Upper lobe of right lung (tissue), 1 donor: ENCODE data around the gene HAPLN3. TPM values are rescaled to one million over a fixed set of nuclear protein-coding genes. Genes with fewer than 3 reads are reported as not detected.

Experiments
- ATAC-seq: fragments of 200-7000 bp; cut with Tn5 transposase; one replicate; pipeline ENCODE4 v1.9.1; 2020; ENCODE audit warnings: mild to moderate bottlenecking, moderate library complexity
- DNase-seq: peaks from one replicate; pipeline ENCODE4 v3.0.0-alpha.2; 2020
- H3K27ac ChIP-seq: fragments of 200-600 bp; one replicate; pipeline ENCODE4 v1.8.0; 2022
- H3K27me3 ChIP-seq: fragments of 200-600 bp; one replicate; pipeline ENCODE4 v1.8.0; 2022; ENCODE audit warnings: mild to moderate bottlenecking
- H3K36me3 ChIP-seq: fragments of 200-600 bp; one replicate; pipeline ENCODE4 v1.8.0; 2022
- H3K4me1 ChIP-seq: fragments of 200-600 bp; one replicate; pipeline ENCODE4 v1.8.0; 2022
- H3K4me3 ChIP-seq: fragments of 200-600 bp; one replicate; pipeline ENCODE4 v1.8.0; 2022; ENCODE audit warnings: mild to moderate bottlenecking
- H3K9me3 ChIP-seq: fragments of 200-600 bp; one replicate; pipeline ENCODE4 v1.8.0; 2022
- CTCF ChIP-seq: fragments of 200-600 bp; IDR thresholded peaks from one replicate; pipeline ENCODE4 v1.8.0; 2022; ENCODE audit warnings: antibody characterized with exemption
- intact Hi-C: fragments of 100-400 bp; cut with DNase I; formaldehyde crosslinking; loops from one replicate; pipeline ENCODE4 v1.11.0; 2022
- total RNA-seq: library from RNA; stranded (reverse); fragmentation: NEBNext Ultra II Directional; extraction: Animal tissue kit (Norgen Biotek cat#: 25700); gene quantifications from one replicate; pipeline ENCODE4 v1.2.1, GENCODE V29; 2021
- donor health status: DM: no; HTN: yes; CAD: no; lungs with severe emphysema.

The HAPLN3 gene
- total RNA-seq, 1 donor from 2014 or later = 4.6 TPM

- H3K4me3 ChIP-seq = no peak overlapping the region
- no peaks in the 10 kb centered on the region for H3K36me3 ChIP-seq
- no peak overlapping the region for H3K27ac ChIP-seq
- no peaks in the 10 kb centered on the region for H3K9me3 ChIP-seq
- no peaks in the 10 kb centered on the region for H3K27me3 ChIP-seq
- intact Hi-C loops = no loop called here
- DNase-seq = no peak
- no peaks in the 10 kb centered on the region for H3K4me1 ChIP-seq
- no peak for TF ChIP-seq CTCF
- no peak for ATAC-seq
Measured at GRCh38 chr15:88920186-88920891, 25.0 kb upstream of the HAPLN3 start.

GRCh38 chr15:88918738-88919137 is 23.4 kb upstream of the HAPLN3 start:
- H3K27me3 ChIP-seq = no peaks in the 10 kb centered on the region
- no peaks in the 10 kb centered on the region for H3K4me1 ChIP-seq
- DNase-seq (no peak), ATAC-seq (peak; percentile 94)
- no peak overlapping the region for H3K4me3 ChIP-seq
- no peaks in the 10 kb centered on the region for H3K9me3 ChIP-seq
- intact Hi-C loops = no loop called here
- H3K36me3 ChIP-seq = no peaks in the 10 kb centered on the region
- TF ChIP-seq CTCF = no peak
- no peak overlapping the region for H3K27ac ChIP-seq

- Histone ChIP-seq H3K4me3 (no peak overlapping the region), H3K27ac (no peak overlapping the region)
- intact Hi-C loops = no loop called here
Measured at GRCh38 chr15:88917760-88918159, 22.4 kb upstream of the HAPLN3 start.

GRCh38 chr15:88915354-88915753 is 20.0 kb upstream of the HAPLN3 start:
- intact Hi-C loops = no loop called here
- Histone ChIP-seq H3K27ac (no peak overlapping the region), H3K27me3 (no peaks in the 10 kb centered on the region), H3K9me3 (no peaks in the 10 kb centered on the region), H3K36me3 (no peaks in the 10 kb centered on the region), H3K4me3 (no peak overlapping the region), H3K4me1 (peaks cover 12% of the 10 kb centered on the region)
- no peak for ATAC-seq
- DNase-seq = no peak
- TF ChIP-seq CTCF = no peak

More at GRCh38 chr15:88917760-88918159, 22.4 kb upstream of the HAPLN3 start:
- Histone ChIP-seq H3K36me3 (no peaks in the 10 kb centered on the region), H3K4me1 (peaks cover under 1% of the 10 kb centered on the region), H3K9me3 (no peaks in the 10 kb centered on the region), H3K27me3 (no peaks in the 10 kb centered on the region)
- DNase-seq = no peak
- ATAC-seq = peak; percentile 52
- no peak for TF ChIP-seq CTCF

GRCh38 chr15:88913850-88914169 is 18.5 kb upstream of the HAPLN3 start:
- H3K36me3 ChIP-seq = peaks cover 10% of the 10 kb centered on the region
- peak overlapping the region; percentile 81 for H3K4me3 ChIP-seq
- no peaks in the 10 kb centered on the region for H3K9me3 ChIP-seq
- H3K27me3 ChIP-seq = no peaks in the 10 kb centered on the region
- ATAC-seq (no peak), DNase-seq (no peak)
- H3K27ac ChIP-seq = no peak overlapping the region
- peaks cover 12% of the 10 kb centered on the region for H3K4me1 ChIP-seq
- TF ChIP-seq CTCF = no peak
- intact Hi-C loops = no loop called here
